SK-N-SH treated with all-trans-retinoic acid at 6 μM for 48 hours (cell line): ENCODE results near the gene ITGB4.

ENCODE experiments used
- ARNTL ChIP-seq: fragments of 450-650 bp; formaldehyde crosslinking; IDR thresholded peaks from 2 replicates; pipeline ENCODE4 v1.5.0; 2020; ENCODE audit warnings: low read depth, mild to moderate bottlenecking, moderate library complexity, borderline replicate concordance
- CREB5 ChIP-seq: fragments of 250-450 bp; sonication (Bioruptor Pico); IDR thresholded peaks from 2 replicates; pipeline ENCODE4 v1.5.1; 2020; ENCODE audit warnings: low read depth, mild to moderate bottlenecking, moderate library complexity
- ESRRG ChIP-seq: fragments of 250-450 bp; sonication (Bioruptor Pico); IDR thresholded peaks from 2 replicates; pipeline ENCODE4 v1.6.1; 2021; ENCODE audit warnings: mild to moderate bottlenecking
- GLIS3 ChIP-seq: fragments of 250-450 bp; sonication (Bioruptor Pico); IDR thresholded peaks from 2 replicates; pipeline ENCODE4 v1.5.0; 2020; ENCODE audit warnings: mild to moderate bottlenecking, moderate library complexity
- ISL1 ChIP-seq: fragments of 250-450 bp; sonication (Bioruptor Pico); IDR thresholded peaks from 2 replicates; pipeline ENCODE4 v2.1.2; 2022; ENCODE audit warnings: mild to moderate bottlenecking, moderate library complexity
- PATZ1 ChIP-seq: fragments of 250-450 bp; sonication (Bioruptor Pico); IDR thresholded peaks from 2 replicates; pipeline ENCODE4 v1.8.0; 2020; ENCODE audit warnings: mild to moderate bottlenecking, moderate library complexity, borderline replicate concordance
- POU6F1 ChIP-seq: fragments of 250-450 bp; sonication (Bioruptor Pico); IDR thresholded peaks from 2 replicates; pipeline ENCODE4 v1.8.0; 2021; ENCODE audit warnings: low read depth, mild to moderate bottlenecking, moderate library complexity, borderline replicate concordance
- RARB ChIP-seq: fragments of 250-450 bp; sonication (Bioruptor Pico); IDR thresholded peaks from 2 replicates; pipeline ENCODE4 v1.8.0; 2021; ENCODE audit warnings: mild to moderate bottlenecking, moderate library complexity
- SNAI2 ChIP-seq: fragments of 250-450 bp; sonication (Bioruptor Pico); IDR thresholded peaks from 2 replicates; pipeline ENCODE4 v1.5.0; 2020; ENCODE audit warnings: mild to moderate bottlenecking, moderate library complexity
- TCF4 ChIP-seq: fragments of 250-450 bp; sonication (Bioruptor Pico); IDR thresholded peaks from 2 replicates; pipeline ENCODE4 v1.8.0; 2021; ENCODE audit warnings: mild to moderate bottlenecking, moderate library complexity, borderline replicate concordance
- TOX ChIP-seq: fragments of 250-450 bp; sonication (Bioruptor Pico); IDR thresholded peaks from 2 replicates; pipeline ENCODE4 v1.8.0; 2021; ENCODE audit warnings: mild to moderate bottlenecking, moderate library complexity, borderline replicate concordance
- ZFP3 ChIP-seq: fragments of 250-450 bp; sonication (Bioruptor Pico); IDR thresholded peaks from 2 replicates; pipeline ENCODE4 v1.5.0; 2020; ENCODE audit warnings: mild to moderate bottlenecking, moderate library complexity
- ZFP30 ChIP-seq: fragments of 450-650 bp; formaldehyde crosslinking; IDR thresholded peaks from 2 replicates; pipeline ENCODE4 v1.5.0; 2022; ENCODE audit warnings: mild to moderate bottlenecking, moderate library complexity

GRCh38 chr17:75765981-75766380 is 44.7 kb downstream of the ITGB4 start:
- TF ChIP-seq POU6F1 (CRISPR knock-in tag): no peak
- no peak for TF ChIP-seq ISL1
- no peak for TF ChIP-seq TOX (CRISPR knock-in tag)
- no peak for TF ChIP-seq SNAI2 (CRISPR knock-in tag)
- no peak for TF ChIP-seq PATZ1 (CRISPR knock-in tag)
- TF ChIP-seq ARNTL (CRISPR knock-in tag): no peak
- no peak for TF ChIP-seq ZFP3 (CRISPR knock-in tag)
- TF ChIP-seq ESRRG (CRISPR knock-in tag): no peak
- TF ChIP-seq ZFP30 (CRISPR knock-in tag): no peak
- no peak for TF ChIP-seq TCF4 (CRISPR knock-in tag)
- no peak for TF ChIP-seq RARB
- no peak for TF ChIP-seq CREB5 (CRISPR knock-in tag)
- TF ChIP-seq GLIS3: no peak
